IMR-90 (cell line): ENCODE data around the gene ABHD16B. TPM values are rescaled to one million over a fixed set of nuclear protein-coding genes. Genes with fewer than 3 reads are reported as not detected.

Experiments
- ATAC-seq: fragments of 200-7000 bp; cut with Tn5 transposase; 2 replicates; pipeline ENCODE4 v1.9.1; 2020; ENCODE audit warnings: low read depth, mild to moderate bottlenecking, moderate library complexity
- BruUV-seq: library from RNA; stranded (reverse); fragments of 400-500 nt; replicated peaks from 2 replicates; lab custom pipeline; 2021; lab: Mats Ljungman, UMichigan
- CTCF ChIA-PET: fragments of 300-600 bp; formaldehyde crosslinking; extraction: SDS; loops from one replicate; lab custom pipeline; 2021; ENCODE audit warnings: antibody characterized with exemption; lab: Yijun Ruan, JAX
- POLR2A ChIA-PET: fragments of 300-600 bp; sonication (Branson Sonifier 250); formaldehyde crosslinking; loops from one replicate; lab custom pipeline; 2022; ENCODE audit warnings: antibody characterized with exemption; ENCODE audit not compliant: unreplicated experiment; lab: Charles Lee
- DNase-seq: peaks from one replicate; pipeline ENCODE4 v3.0.0; 2013
- H2AFZ ChIP-seq: replicated peaks from 2 replicates; pipeline ENCODE3; 2013; ENCODE audit warnings: low read length, mild to moderate bottlenecking; ENCODE audit not compliant: poor library complexity
- H2AK5ac ChIP-seq: 2 replicates; pipeline ENCODE4 v1.6.1; 2013; ENCODE audit warnings: low read depth, low read length, inconsistent platforms
- H2AK9ac ChIP-seq: replicated peaks from 2 replicates; pipeline ENCODE3; 2013; ENCODE audit warnings: mild to moderate bottlenecking, low read depth, low read length, moderate library complexity; ENCODE audit not compliant: poor library complexity
- H2BK120ac ChIP-seq: 2 replicates; pipeline ENCODE4 v1.6.1; 2013; ENCODE audit warnings: low read depth, low read length, inconsistent platforms
- H2BK15ac ChIP-seq: 3 replicates; pipeline ENCODE4 v1.6.1; 2013; ENCODE audit warnings: low read depth, low read length, inconsistent platforms
- H2BK20ac ChIP-seq: 2 replicates; pipeline ENCODE4 v1.6.1; 2013; ENCODE audit warnings: low read depth, mild to moderate bottlenecking, inconsistent platforms, low read length, moderate library complexity
- H2BK5ac ChIP-seq: 2 replicates; pipeline ENCODE4 v1.6.1; 2013; ENCODE audit warnings: mild to moderate bottlenecking, low read depth, low read length, inconsistent platforms; ENCODE audit not compliant: poor library complexity, severe bottlenecking
- H3K14ac ChIP-seq: replicated peaks from 2 replicates; pipeline ENCODE4 v1.6.1; 2013; ENCODE audit warnings: low read depth, low read length, inconsistent platforms
- H3K18ac ChIP-seq: 2 replicates; pipeline ENCODE4 v1.6.1; 2013; ENCODE audit warnings: low read depth, low read length, control low read depth
- H3K23ac ChIP-seq: 2 replicates; pipeline ENCODE4 v1.6.1; 2013; ENCODE audit warnings: low read depth, low read length, inconsistent platforms
- H3K27ac ChIP-seq: 2 replicates; pipeline ENCODE4 v1.5.1; 2013; ENCODE audit warnings: mild to moderate bottlenecking, control low read depth, low read length; ENCODE audit not compliant: insufficient read depth
- H3K27me3 ChIP-seq: 2 replicates; pipeline ENCODE4 v1.6.1; 2013; ENCODE audit warnings: low read length; ENCODE audit not compliant: control insufficient read depth, insufficient read depth
- H3K36me3 ChIP-seq: 2 replicates; pipeline ENCODE4 v1.6.1; 2013; ENCODE audit warnings: low read length, mixed read lengths; ENCODE audit not compliant: control insufficient read depth, insufficient read depth
- H3K4ac ChIP-seq: 2 replicates; pipeline ENCODE4 v1.6.1; 2013; ENCODE audit warnings: low read depth, low read length, inconsistent platforms
- H3K4me1 ChIP-seq: 2 replicates; pipeline ENCODE4 v1.6.1; 2013; ENCODE audit warnings: low read length, mixed read lengths; ENCODE audit not compliant: control insufficient read depth, insufficient read depth
- H3K4me2 ChIP-seq: 2 replicates; pipeline ENCODE4 v1.6.1; 2013; ENCODE audit warnings: low read depth, mild to moderate bottlenecking, control low read depth, low read length, moderate library complexity
- H3K4me3 ChIP-seq: 2 replicates; pipeline ENCODE4 v1.5.1; 2013; ENCODE audit warnings: low read depth, mild to moderate bottlenecking, control low read depth, low read length, moderate library complexity; ENCODE audit not compliant: insufficient read depth
- H3K56ac ChIP-seq: 2 replicates; pipeline ENCODE4 v1.6.1; 2013; ENCODE audit warnings: low read length, inconsistent platforms; ENCODE audit not compliant: insufficient read depth; ENCODE audit errors: extremely low read depth
- H3K79me1 ChIP-seq, 2 experiments: 2 replicates each; pipeline ENCODE4 v1.6.1; 2013; ENCODE audit warnings: low read length in 2 of 2, inconsistent platforms in 1 of 2, low read depth in 1 of 2
- H3K9ac ChIP-seq: 2 replicates; pipeline ENCODE4 v1.6.1; 2013; ENCODE audit warnings: low read depth, low read length, control low read depth
- H3K9me1 ChIP-seq: 2 replicates; pipeline ENCODE4 v1.6.1; 2013; ENCODE audit warnings: low read length, inconsistent platforms; ENCODE audit not compliant: insufficient read depth
- H3K9me3 ChIP-seq: 2 replicates; pipeline ENCODE4 v1.6.1; 2013; ENCODE audit warnings: low read length; ENCODE audit not compliant: control insufficient read depth, insufficient read depth
- H4K20me1 ChIP-seq: 2 replicates; pipeline ENCODE4 v1.6.1; 2013; ENCODE audit warnings: low read length, inconsistent platforms; ENCODE audit not compliant: insufficient read depth
- H4K5ac ChIP-seq: 2 replicates; pipeline ENCODE4 v1.6.1; 2013; ENCODE audit warnings: mild to moderate bottlenecking, low read depth, low read length, control low read depth
- H4K8ac ChIP-seq, 2 experiments: 2 replicates each; pipeline ENCODE4 v1.6.1; 2013; ENCODE audit warnings: low read depth in 2 of 2, low read length in 2 of 2, control low read depth in 1 of 2, inconsistent platforms in 1 of 2
- H4K91ac ChIP-seq: 2 replicates; pipeline ENCODE4 v1.6.1; 2013; ENCODE audit warnings: low read depth, low read length, inconsistent platforms; ENCODE audit not compliant: insufficient read depth
- BHLHE40 ChIP-seq: fragments of 150-350 bp; IDR thresholded peaks from 2 replicates; pipeline ENCODE4 v1.6.1; 2016; ENCODE audit warnings: mild to moderate bottlenecking, low read depth, low read length
- CEBPB ChIP-seq: IDR thresholded peaks from 2 replicates; pipeline ENCODE4 v1.6.1; 2012; ENCODE audit warnings: low read depth, low read length, improper control_type of control experiment
- CTCF ChIP-seq: conservative IDR thresholded peaks from 2 replicates; pipeline ENCODE4 v1.5.1; 2012; ENCODE audit warnings: mild to moderate bottlenecking, low read depth, low read length, improper control_type of control experiment
- ELK1 ChIP-seq: fragments of 150-350 bp; IDR thresholded peaks from 2 replicates; pipeline ENCODE4 v1.6.1; 2016; ENCODE audit warnings: low read depth, mild to moderate bottlenecking, low read length, moderate library complexity, borderline replicate concordance
- FOS ChIP-seq: fragments of 150-350 bp; IDR thresholded peaks from 2 replicates; pipeline ENCODE4 v1.6.1; 2016; ENCODE audit warnings: low read depth, low read length
- MAZ ChIP-seq: IDR thresholded peaks from 2 replicates; pipeline ENCODE4 v1.6.1; 2012; ENCODE audit warnings: low read depth, mild to moderate bottlenecking, low read length, improper control_type of control experiment, moderate library complexity, borderline replicate concordance
- MXI1 ChIP-seq: IDR thresholded peaks from 2 replicates; pipeline ENCODE4 v1.6.1; 2012; ENCODE audit warnings: low read depth, mild to moderate bottlenecking, low read length, moderate library complexity, borderline replicate concordance
- POLR2A ChIP-seq: IDR thresholded peaks from 2 replicates; pipeline ENCODE4 v1.6.1; 2012; ENCODE audit warnings: mild to moderate bottlenecking, low read depth, low read length
- RAD21 ChIP-seq: IDR thresholded peaks from 2 replicates; pipeline ENCODE4 v1.6.1; 2012; ENCODE audit warnings: low read length, improper control_type of control experiment
- RCOR1 ChIP-seq: IDR thresholded peaks from 2 replicates; pipeline ENCODE4 v1.6.1; 2012; ENCODE audit warnings: mild to moderate bottlenecking, low read length, improper control_type of control experiment; ENCODE audit not compliant: insufficient replicate concordance
- RFX5 ChIP-seq: IDR thresholded peaks from 2 replicates; pipeline ENCODE4 v1.8.0; 2012; ENCODE audit warnings: low read depth, mild to moderate bottlenecking, low read length, moderate library complexity
- SMC3 ChIP-seq: fragments of 150-350 bp; IDR thresholded peaks from 2 replicates; pipeline ENCODE4 v1.6.1; 2016; ENCODE audit warnings: low read depth, mild to moderate bottlenecking, antibody characterized with exemption, low read length, moderate library complexity
- USF2 ChIP-seq: fragments of 150-350 bp; IDR thresholded peaks from 2 replicates; pipeline ENCODE4 v1.6.1; 2017; ENCODE audit warnings: mild to moderate bottlenecking, antibody characterized with exemption, low read length, low read depth
- WGBS, 2 experiments: methylation state at CpG; one replicate each; pipeline versions ENCODE4 v1.1.5 to v1.1.7; 2013; ENCODE audit warnings: missing lambda C conversion rate in 2 of 2; ENCODE audit not compliant: insufficient read length in 1 of 2; ENCODE audit errors: extremely low coverage in 2 of 2; 5-methylcytosine and 5-hydroxymethylcytosine counted together
- dilution Hi-C: fragments of 300-500 bp; cut with HindIII; formaldehyde crosslinking; loops from one replicate; pipeline ENCODE4 v1.14.3; 2018; ENCODE audit warnings: low sequenced_read_pairs; ENCODE audit not compliant: unreplicated experiment
- in situ Hi-C: fragments of 300-500 bp; cut with MboI; formaldehyde crosslinking; loops from 3 replicates; pipeline ENCODE4 v1.14.3; 2019; ENCODE audit warnings: low sequenced_read_pairs, inconsistent platforms, mixed read lengths
- intact Hi-C: fragments of 100-400 bp; cut with micrococcal nuclease; formaldehyde crosslinking; loops from 2 replicates; pipeline ENCODE4 v1.10.0; 2022
- polyA plus RNA-seq, 3 experiments: library from polyadenylated mRNA; depleted of rRNA; stranded (reverse); fragments of >200 nt; gene quantifications; 2 replicates each; pipeline ENCODE4 v1.2.3, GENCODE V29; 2012; ENCODE audit warnings: low replicate concordance in 1 of 3
- total RNA-seq: library from RNA; depleted of rRNA; stranded (reverse); fragments of >200 nt; gene quantifications from 2 replicates; pipeline ENCODE4 v1.2.3, GENCODE V29; 2012

Gene ABHD16B
- total and polyA plus RNA-seq, 2 of the 4 experiments (the other 2 are of a cell fraction) = 0.05 TPM; not detected in 1

GRCh38 chr20:63878899-63879663 lies 17.8 kb downstream of the ABHD16B start:
- Histone ChIP-seq H3K9me3 (no peaks in the 10 kb centered on the region), H3K9ac (no peak overlapping the region), H2BK15ac (no peak overlapping the region), H3K4me3 (no peak overlapping the region), H3K4me1 (no peaks in the 10 kb centered on the region), H2AK9ac (no peak overlapping the region), H4K91ac (no peak overlapping the region), H3K36me3 (peaks cover 70% of the 10 kb centered on the region), H3K4me2 (no peak overlapping the region), H3K27me3 (no peaks in the 10 kb centered on the region), H2AK5ac (no peak overlapping the region), H3K4ac (no peak overlapping the region), H4K5ac (no peak overlapping the region), H2BK120ac (no peak overlapping the region), H3K79me1 (peaks cover 11 to 75% of the 10 kb centered on the region in 2 experiments), H3K18ac (no peak overlapping the region), H3K23ac (no peak overlapping the region), H3K27ac (no peak overlapping the region), H2BK20ac (no peak overlapping the region), H4K20me1 (peaks cover 71% of the 10 kb centered on the region), H3K14ac (no peak overlapping the region), H3K9me1 (0 out of 2 replicates have a peak, but pooled peaks cover 2% of the 10 kb centered on the region), H2BK5ac (no peak overlapping the region), H3K56ac (no peak overlapping the region), H4K8ac (no peak overlapping the region), H2AFZ (no peak overlapping the region)
- no TSS peak for BruUV-seq
- 72% methylated on average over 2 of the region's 14 CpGs; no CpG with 5 or more reads in 1 of the 2 experiments for WGBS, 2 experiments
- no peak; the same call in 1 of the 2 replicates for ATAC-seq
- intact Hi-C loops = no loop called here
- TF ChIP-seq CTCF = no peak
- TF ChIP-seq CEBPB = no peak
- no peak for TF ChIP-seq RFX5
- no peak for TF ChIP-seq POLR2A
- TF ChIP-seq MXI1 = no peak
- no peak for TF ChIP-seq FOS
- TF ChIP-seq MAZ = no peak
- TF ChIP-seq RAD21 = no peak
- no peak for TF ChIP-seq ELK1
- no peak for TF ChIP-seq SMC3
- no peak for TF ChIP-seq RCOR1
- TF ChIP-seq BHLHE40 = no peak
- TF ChIP-seq USF2 = no peak
- CTCF ChIA-PET = no interaction called here
- DNase-seq = no peak
- POLR2A ChIA-PET = no interaction called here
- in situ Hi-C loops = no loop called here
- dilution Hi-C loops = no loop called here
